HepG2 (cell line): Measurements from ENCODE around the gene SMAD1. TPM values are rescaled to one million over a fixed set of nuclear protein-coding genes. Genes with fewer than 3 reads are reported as not detected.

Source experiments
- ATAC-seq: fragments of 200-7000 bp; cut with Tn5 transposase; 3 replicates; pipeline ENCODE4 v1.9.1; 2020; ENCODE audit warnings: mild to moderate bottlenecking, moderate library complexity
- BruUV-seq: library from RNA; stranded (reverse); fragments of 400-500 nt; replicated peaks from 2 replicates; lab custom pipeline; 2021; lab: Mats Ljungman, UMichigan
- CTCF ChIA-PET: fragments of 300-600 bp; formaldehyde crosslinking; extraction: SDS; loops from one replicate; lab custom pipeline; 2021; ENCODE audit warnings: low total read pairs, inconsistent platforms, low intra/inter-chr PET ratio; lab: Yijun Ruan, JAX
- POLR2A ChIA-PET: fragments of 350-600 bp; sonication (Branson Sonifier 250); formaldehyde crosslinking; loops from one replicate; lab custom pipeline; 2020; ENCODE audit warnings: antibody characterized with exemption, inconsistent platforms; lab: Yijun Ruan, JAX
- DNase-seq: peaks from one replicate; pipeline ENCODE4 v3.0.0-alpha.2; 2015; ENCODE audit warnings: low spot score
- FAIRE-seq: peaks from 3 replicates; lab custom pipeline; 2011; peaks lifted over from hg19 to GRCh38; lab: Jason Lieb, UNC
- H2AFZ ChIP-seq: one replicate; pipeline ENCODE4 v1.6.1; 2011; ENCODE audit warnings: low read length, inconsistent platforms
- H3K27ac ChIP-seq: fragments of 300-600 bp; 3 replicates; pipeline ENCODE4 v1.8.0; 2011; ENCODE audit warnings: mixed run types, mild to moderate bottlenecking, mixed read lengths, low read length, inconsistent platforms; ENCODE audit not compliant: insufficient read depth; ENCODE audit errors: extremely low read length
- H3K27me3 ChIP-seq, 2 experiments: fragments of 200-600 bp in 1 of 2; 2 replicates in 1 of 2; 3 replicates in 1 of 2; pipeline versions ENCODE4 v1.6.0 to v1.8.0; 2011; ENCODE audit warnings: low read length in 2 of 2, mild to moderate bottlenecking in 2 of 2, moderate library complexity in 2 of 2, inconsistent platforms in 1 of 2; ENCODE audit not compliant: insufficient read depth in 2 of 2, control insufficient read depth in 1 of 2
- H3K36me3 ChIP-seq, 2 experiments: fragments of 200-600 bp in 1 of 2; replicated peaks in 1 of 2; 2 replicates in 1 of 2; 3 replicates in 1 of 2; pipeline versions ENCODE4 v1.5.1 to v1.8.0; 2011; ENCODE audit warnings: low read length in 2 of 2, inconsistent platforms in 1 of 2; ENCODE audit not compliant: insufficient read depth in 2 of 2, control insufficient read depth in 1 of 2
- H3K4me1 ChIP-seq: 2 replicates; pipeline ENCODE4 v1.5.1; 2012; ENCODE audit warnings: low read length, inconsistent platforms; ENCODE audit not compliant: insufficient read depth
- H3K4me2 ChIP-seq: 2 replicates; pipeline ENCODE4 v1.6.0; 2011; ENCODE audit warnings: low read depth, low read length, inconsistent platforms
- H3K4me3 ChIP-seq, 3 experiments: fragments of 200-600 bp in 1 of 3; sonication (generic), shearing (Covaris generic) in 1 of 3; replicated peaks in 1 of 3; 2 replicates each; pipeline ENCODE4 v1.5.1; 2011 to 2016; ENCODE audit warnings: low read length in 3 of 3, inconsistent platforms in 2 of 3, low read depth in 2 of 3, mild to moderate bottlenecking in 2 of 3, control low read depth in 1 of 3, mixed read lengths in 1 of 3; ENCODE audit not compliant: insufficient read depth in 1 of 3
- H3K79me2 ChIP-seq: one replicate; pipeline ENCODE4 v1.6.1; 2011; ENCODE audit warnings: low read length, inconsistent platforms; ENCODE audit not compliant: insufficient read depth
- H3K9ac ChIP-seq: 2 replicates; pipeline ENCODE4 v1.6.0; 2011; ENCODE audit warnings: mild to moderate bottlenecking, low read depth, low read length, inconsistent platforms; ENCODE audit not compliant: insufficient read depth
- H3K9me3 ChIP-seq: 2 replicates; pipeline ENCODE4 v1.5.1; 2012; ENCODE audit warnings: mild to moderate bottlenecking, low read length
- H4K20me1 ChIP-seq: 2 replicates; pipeline ENCODE4 v1.6.0; 2011; ENCODE audit warnings: inconsistent platforms, mild to moderate bottlenecking, low read length, moderate library complexity; ENCODE audit not compliant: insufficient read depth
- ATF7-NPFF ChIP-seq: sonication (generic); formaldehyde crosslinking; IDR thresholded peaks from 2 replicates; pipeline ENCODE4 v1.8.1; 2023; ENCODE audit warnings: mild to moderate bottlenecking, low read depth, missing genetic modification reagents, moderate library complexity
- BRD4 ChIP-seq: sonication (generic); formaldehyde crosslinking; IDR thresholded peaks from 2 replicates; pipeline ENCODE4 v1.4.0; 2020; ENCODE audit warnings: missing genetic modification reagents
- DPF2 ChIP-seq: sonication (generic); formaldehyde crosslinking; IDR thresholded peaks from 2 replicates; pipeline ENCODE4 v1.4.0; 2020; ENCODE audit warnings: mild to moderate bottlenecking, low read depth, missing genetic modification reagents, borderline replicate concordance
- KLF15 ChIP-seq: sonication (generic); formaldehyde crosslinking; IDR thresholded peaks from 2 replicates; pipeline ENCODE4 v1.8.1; 2023; ENCODE audit warnings: borderline replicate concordance, mild to moderate bottlenecking, inconsistent platforms, missing genetic modification reagents, mixed read lengths
- MEIS1 ChIP-seq: sonication (generic); formaldehyde crosslinking; IDR thresholded peaks from 2 replicates; pipeline ENCODE4 v1.9.0; 2021; ENCODE audit warnings: mild to moderate bottlenecking, missing genetic modification reagents, moderate library complexity, borderline replicate concordance
- MEIS2 ChIP-seq: sonication (generic); formaldehyde crosslinking; IDR thresholded peaks from 2 replicates; pipeline ENCODE4 v1.9.0; 2021; ENCODE audit warnings: mild to moderate bottlenecking, missing genetic modification reagents
- MIXL1 ChIP-seq: IDR thresholded peaks from 2 replicates; pipeline ENCODE4 v1.6.1; 2016
- MLX ChIP-seq: IDR thresholded peaks from 2 replicates; pipeline ENCODE4 v1.6.1; 2016
- MTA3 ChIP-seq: sonication (generic); formaldehyde crosslinking; IDR thresholded peaks from 2 replicates; pipeline ENCODE4 v1.4.0; 2020; ENCODE audit warnings: missing genetic modification reagents
- NFE2L1 ChIP-seq: sonication (generic); formaldehyde crosslinking; IDR thresholded peaks from 2 replicates; pipeline ENCODE4 v1.4.0; 2020; ENCODE audit warnings: missing genetic modification reagents, mild to moderate bottlenecking, borderline replicate concordance
- REXO4 ChIP-seq: sonication (generic); formaldehyde crosslinking; IDR thresholded peaks from 2 replicates; pipeline ENCODE4 v1.8.0; 2022; ENCODE audit warnings: missing genetic modification reagents, mild to moderate bottlenecking, borderline replicate concordance
- ZBTB3 ChIP-seq: sonication (generic); formaldehyde crosslinking; IDR thresholded peaks from 2 replicates; pipeline ENCODE4 v1.4.0; 2020; ENCODE audit warnings: low read depth, mild to moderate bottlenecking, moderate library complexity, missing genetic modification reagents, borderline replicate concordance
- ZNF251 ChIP-seq: sonication (generic); formaldehyde crosslinking; IDR thresholded peaks from 2 replicates; pipeline ENCODE4 v1.9.0; 2021; ENCODE audit warnings: mild to moderate bottlenecking, missing genetic modification reagents
- ZNF253 ChIP-seq: sonication (generic); formaldehyde crosslinking; IDR thresholded peaks from 2 replicates; pipeline ENCODE4 v1.8.0; 2022; ENCODE audit warnings: mild to moderate bottlenecking, missing genetic modification reagents, borderline replicate concordance
- ZNF34 ChIP-seq: sonication (generic); formaldehyde crosslinking; IDR thresholded peaks from 2 replicates; pipeline ENCODE4 v1.4.0; 2020; ENCODE audit warnings: mild to moderate bottlenecking, missing genetic modification reagents, borderline replicate concordance
- ZNF709 ChIP-seq: sonication (generic); formaldehyde crosslinking; IDR thresholded peaks from 2 replicates; pipeline ENCODE4 v1.5.0; 2020; ENCODE audit warnings: mild to moderate bottlenecking, missing genetic modification reagents
- ZNF724P ChIP-seq: sonication (generic); formaldehyde crosslinking; IDR thresholded peaks from 2 replicates; pipeline ENCODE4 v1.8.0; 2022; ENCODE audit warnings: missing genetic modification reagents, borderline replicate concordance
- ZSCAN5A ChIP-seq: sonication (generic); formaldehyde crosslinking; IDR thresholded peaks from 2 replicates; pipeline ENCODE4 v1.8.0; 2022; ENCODE audit warnings: mild to moderate bottlenecking, missing genetic modification reagents, borderline replicate concordance
- WGBS: methylation state at CpG from one replicate; pipeline ENCODE4 v1.1.6; 2017; ENCODE audit warnings: low lambda C conversion rate; 5-methylcytosine and 5-hydroxymethylcytosine counted together
- in situ Hi-C: cut with HindIII; loops from 2 replicates; pipeline ENCODE4 v1.10.0; 2017; ENCODE audit warnings: low pct_unique_long_range_greater_than_20kb; ENCODE audit not compliant: extremely low pct_ligation_motif_present
- intact Hi-C: fragments of 100-400 bp; cut with micrococcal nuclease; formaldehyde crosslinking; loops from one replicate; pipeline ENCODE4 v1.10.0; 2022; ENCODE audit not compliant: unreplicated experiment
- polyA plus RNA-seq, 8 experiments: library from polyadenylated mRNA; depleted of rRNA in 3 of 8; stranded (reverse) in 7 of 8; unstranded in 1 of 8; fragments of >200 nt; fragmentation: Illumina TruSeq in 4 of 8; extraction: Trizol in 4 of 8; gene quantifications; 2 replicates each; pipeline versions ENCODE4 v1.2.1 to v1.2.3, GENCODE V29; 2011 to 2016; ENCODE audit warnings: low read depth in 4 of 8, missing spikeins in 1 of 8, mixed read lengths in 1 of 8; ENCODE audit not compliant: insufficient read depth in 1 of 8
- total RNA-seq, 5 experiments: library from RNA; depleted of rRNA; stranded (reverse); fragments of >200 nt; fragmentation: Illumina TruSeq; extraction: Trizol; gene quantifications; 2 replicates each; pipeline ENCODE4 v1.2.3, GENCODE V29; 2016; ENCODE audit warnings: low read depth in 1 of 5
- TF ChIP-seq, protein P1 (sequence below): sonication (generic); formaldehyde crosslinking; IDR thresholded peaks from 2 replicates; pipeline ENCODE4 v1.4.0; 2020; ENCODE audit warnings: missing genetic modification reagents, borderline replicate concordance

Gene SMAD1
- total and polyA plus RNA-seq, 2 of the 13 experiments (the other 11 are each of a cell fraction or from before 2014, with no cell fraction given), result 12.7 to 16.6 TPM

- no peaks in the 10 kb centered on the region for H3K4me1 ChIP-seq
- no peak for FAIRE-seq
- 96% methylated on average over 5 of the region's 5 CpGs for WGBS
- no peaks in the 10 kb centered on the region for H3K9me3 ChIP-seq
- no peak overlapping the region for H3K27ac ChIP-seq
- no peak overlapping the region for H3K4me2 ChIP-seq
- no peaks in the 10 kb centered on the region for H3K79me2 ChIP-seq
- intact Hi-C loops, result no loop called here
- H3K9ac ChIP-seq, result no peak overlapping the region
- BruUV-seq, result no TSS peak
- ATAC-seq, result no peak
- ChIA-PET POLR2A (no interaction called here), CTCF (no interaction called here)
- TF ChIP-seq NFE2L1 (CRISPR knock-in tag), result no peak
- no peak for TF ChIP-seq ATF7-NPFF
- no peak for TF ChIP-seq ZNF709 (CRISPR knock-in tag)
- no peak for TF ChIP-seq ZNF253 (CRISPR knock-in tag)
- TF ChIP-seq ZNF724P, result no peak
- TF ChIP-seq, protein P1, sequence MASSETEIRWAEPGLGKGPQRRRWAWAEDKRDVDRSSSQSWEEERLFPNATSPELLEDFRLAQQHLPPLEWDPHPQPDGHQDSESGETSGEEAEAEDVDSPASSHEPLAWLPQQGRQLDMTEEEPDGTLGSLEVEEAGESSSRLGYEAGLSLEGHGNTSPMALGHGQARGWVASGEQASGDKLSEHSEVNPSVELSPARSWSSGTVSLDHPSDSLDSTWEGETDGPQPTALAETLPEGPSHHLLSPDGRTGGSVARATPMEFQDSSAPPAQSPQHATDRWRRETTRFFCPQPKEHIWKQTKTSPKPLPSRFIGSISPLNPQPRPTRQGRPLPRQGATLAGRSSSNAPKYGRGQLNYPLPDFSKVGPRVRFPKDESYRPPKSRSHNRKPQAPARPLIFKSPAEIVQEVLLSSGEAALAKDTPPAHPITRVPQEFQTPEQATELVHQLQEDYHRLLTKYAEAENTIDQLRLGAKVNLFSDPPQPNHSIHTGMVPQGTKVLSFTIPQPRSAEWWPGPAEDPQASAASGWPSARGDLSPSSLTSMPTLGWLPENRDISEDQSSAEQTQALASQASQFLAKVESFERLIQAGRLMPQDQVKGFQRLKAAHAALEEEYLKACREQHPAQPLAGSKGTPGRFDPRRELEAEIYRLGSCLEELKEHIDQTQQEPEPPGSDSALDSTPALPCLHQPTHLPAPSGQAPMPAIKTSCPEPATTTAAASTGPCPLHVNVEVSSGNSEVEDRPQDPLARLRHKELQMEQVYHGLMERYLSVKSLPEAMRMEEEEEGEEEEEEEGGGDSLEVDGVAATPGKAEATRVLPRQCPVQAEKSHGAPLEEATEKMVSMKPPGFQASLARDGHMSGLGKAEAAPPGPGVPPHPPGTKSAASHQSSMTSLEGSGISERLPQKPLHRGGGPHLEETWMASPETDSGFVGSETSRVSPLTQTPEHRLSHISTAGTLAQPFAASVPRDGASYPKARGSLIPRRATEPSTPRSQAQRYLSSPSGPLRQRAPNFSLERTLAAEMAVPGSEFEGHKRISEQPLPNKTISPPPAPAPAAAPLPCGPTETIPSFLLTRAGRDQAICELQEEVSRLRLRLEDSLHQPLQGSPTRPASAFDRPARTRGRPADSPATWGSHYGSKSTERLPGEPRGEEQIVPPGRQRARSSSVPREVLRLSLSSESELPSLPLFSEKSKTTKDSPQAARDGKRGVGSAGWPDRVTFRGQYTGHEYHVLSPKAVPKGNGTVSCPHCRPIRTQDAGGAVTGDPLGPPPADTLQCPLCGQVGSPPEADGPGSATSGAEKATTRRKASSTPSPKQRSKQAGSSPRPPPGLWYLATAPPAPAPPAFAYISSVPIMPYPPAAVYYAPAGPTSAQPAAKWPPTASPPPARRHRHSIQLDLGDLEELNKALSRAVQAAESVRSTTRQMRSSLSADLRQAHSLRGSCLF (CRISPR knock-in tag), result no peak
- TF ChIP-seq MIXL1, result no peak
- no peak for TF ChIP-seq MTA3
- TF ChIP-seq ZNF251 (CRISPR knock-in tag), result no peak
- no peak for TF ChIP-seq MEIS1 (CRISPR knock-in tag)
- TF ChIP-seq MEIS2, result no peak
- TF ChIP-seq BRD4 (CRISPR knock-in tag), result no peak
- TF ChIP-seq ZNF34, result no peak
- no peak for TF ChIP-seq ZBTB3
- TF ChIP-seq ZSCAN5A (CRISPR knock-in tag), result no peak
- no peak for TF ChIP-seq MLX (CRISPR knock-in tag)
- TF ChIP-seq REXO4 (CRISPR knock-in tag), result no peak
- TF ChIP-seq DPF2, result no peak
- TF ChIP-seq KLF15 (CRISPR knock-in tag), result no peak
- H3K4me3 ChIP-seq, result no peak overlapping the region
- no peaks in the 10 kb centered on the region for H3K36me3 ChIP-seq
- no peak overlapping the region for H2AFZ ChIP-seq
- in situ Hi-C loops, result no loop called here
- DNase-seq, result no peak
- no peaks in the 10 kb centered on the region for H3K27me3 ChIP-seq
- no peaks in the 10 kb centered on the region for H4K20me1 ChIP-seq
Observed at GRCh38 chr4:145531859-145532258, 50.2 kb downstream of the SMAD1 start.
